Measurements from ENCODE around the gene VAMP8.

DNA sequence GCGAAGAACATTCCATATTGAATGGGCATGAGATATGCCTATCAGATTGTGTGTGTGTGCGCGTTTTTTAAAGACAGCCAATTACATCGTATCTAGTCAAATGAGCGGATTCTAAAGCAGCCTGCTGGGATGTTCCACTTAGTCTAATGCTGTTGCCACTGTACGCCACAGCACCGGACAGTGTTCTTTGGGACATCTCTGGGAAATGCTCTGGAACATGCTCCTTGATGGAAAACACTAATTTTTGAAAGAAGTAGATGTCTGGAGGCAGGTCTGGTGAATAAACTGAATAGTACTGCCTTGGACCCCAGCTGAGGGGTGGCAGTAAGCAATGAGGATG, 28.7 kb downstream of the VAMP8 start:
- TF ChIP-seq, protein P1, sequence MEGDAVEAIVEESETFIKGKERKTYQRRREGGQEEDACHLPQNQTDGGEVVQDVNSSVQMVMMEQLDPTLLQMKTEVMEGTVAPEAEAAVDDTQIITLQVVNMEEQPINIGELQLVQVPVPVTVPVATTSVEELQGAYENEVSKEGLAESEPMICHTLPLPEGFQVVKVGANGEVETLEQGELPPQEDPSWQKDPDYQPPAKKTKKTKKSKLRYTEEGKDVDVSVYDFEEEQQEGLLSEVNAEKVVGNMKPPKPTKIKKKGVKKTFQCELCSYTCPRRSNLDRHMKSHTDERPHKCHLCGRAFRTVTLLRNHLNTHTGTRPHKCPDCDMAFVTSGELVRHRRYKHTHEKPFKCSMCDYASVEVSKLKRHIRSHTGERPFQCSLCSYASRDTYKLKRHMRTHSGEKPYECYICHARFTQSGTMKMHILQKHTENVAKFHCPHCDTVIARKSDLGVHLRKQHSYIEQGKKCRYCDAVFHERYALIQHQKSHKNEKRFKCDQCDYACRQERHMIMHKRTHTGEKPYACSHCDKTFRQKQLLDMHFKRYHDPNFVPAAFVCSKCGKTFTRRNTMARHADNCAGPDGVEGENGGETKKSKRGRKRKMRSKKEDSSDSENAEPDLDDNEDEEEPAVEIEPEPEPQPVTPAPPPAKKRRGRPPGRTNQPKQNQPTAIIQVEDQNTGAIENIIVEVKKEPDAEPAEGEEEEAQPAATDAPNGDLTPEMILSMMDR (IDR thresholded peaks at IDR 0.05; ENCODE audit: low read length) = no peak
- TF ChIP-seq EZH2 (IDR thresholded peaks at IDR 0.05; ENCODE audit: borderline replicate concordance, low read length) = no peak
